ENCODE measurements around the gene ELF2.

- TF ChIP-seq POLR2A (IDR thresholded peaks at IDR 0.05) (no peak), CTCF (IDR thresholded peaks at IDR 0.05) (no peak)
These were observed 34.0 kb downstream of the ELF2 start for GRCh38 chr4:139142980-139143379.

Measured in thyroid gland (tissue), 4 donors.